HCT116 (cell line): ENCODE measurements around the gene SLC25A10. TPM values are rescaled to one million over a fixed set of nuclear protein-coding genes. Genes with fewer than 3 reads are reported as not detected.

ENCODE experiments used
- ATAC-seq: fragments of 200-7000 bp; cut with Tn5 transposase; 2 replicates; pipeline ENCODE4 v1.9.1; 2020; ENCODE audit warnings: mild to moderate bottlenecking, moderate library complexity
- BruUV-seq: library from RNA; stranded (reverse); fragments of 400-500 nt; replicated peaks from 2 replicates; lab custom pipeline; 2021; lab: Mats Ljungman, UMichigan
- CTCF ChIA-PET: fragments of 300-600 bp; sonication (Branson Sonifier 250); formaldehyde crosslinking; loops from one replicate; lab custom pipeline; 2021; ENCODE audit warnings: antibody characterized with exemption; lab: Charles Lee
- POLR2A ChIA-PET: fragments of 300-600, 350-600 bp; sonication (Branson Sonifier 250); formaldehyde crosslinking; loops from one replicate; lab custom pipeline; 2021; ENCODE audit warnings: antibody characterized with exemption; lab: Charles Lee
- RAD21 ChIA-PET, 2 experiments: fragments of 300-600 bp; sonication (Branson Sonifier 250); formaldehyde crosslinking; loops; one replicate each; lab custom pipeline; 2023; ENCODE audit warnings: low total read pairs in 2 of 2; ENCODE audit not compliant: uncharacterized antibody in 2 of 2, unreplicated experiment in 2 of 2, low non-redundant PET in 1 of 2; lab: Charles Lee
- DNase-seq: peaks from one replicate; pipeline ENCODE4 v3.0.0-alpha.2; 2010; ENCODE audit warnings: low read depth, low spot score
- H2AFZ ChIP-seq: fragments of 200-600 bp; shearing (Covaris generic), sonication (generic); 2 replicates; pipeline ENCODE4 v1.6.1; 2017; ENCODE audit warnings: low read depth, mixed run types, mixed read lengths, antibody characterized with exemption, low read length; ENCODE audit not compliant: poor library complexity, severe bottlenecking
- H3K27ac ChIP-seq: 2 replicates; pipeline ENCODE4 v1.5.1; 2012; ENCODE audit warnings: low read depth, low read length
- H3K27me3 ChIP-seq: fragments of 200-600 bp; sonication (generic); 2 replicates; pipeline ENCODE4 v1.6.1; 2016; ENCODE audit warnings: mixed run types, low read length, mixed read lengths; ENCODE audit not compliant: insufficient read depth
- H3K36me3 ChIP-seq, 2 experiments: fragments of 200-500 bp in 1 of 2; fragments of 200-600 bp in 1 of 2; sonication (Bioruptor generic) in 1 of 2; sonication (generic) in 1 of 2; 2 replicates each; pipeline versions ENCODE4 v1.5.1 to v1.6.1; 2014 to 2016; ENCODE audit warnings: low read length in 2 of 2, inconsistent platforms in 1 of 2, mixed read lengths in 1 of 2, mixed run types in 1 of 2; ENCODE audit not compliant: insufficient read depth in 2 of 2, control insufficient read depth in 1 of 2
- H3K4me1 ChIP-seq, 2 experiments: fragments of 200-600 bp in 1 of 2; sonication (generic) in 1 of 2; 2 replicates each; pipeline versions ENCODE4 v1.5.1 to v1.6.1; 2012 to 2017; ENCODE audit warnings: low read length in 2 of 2, inconsistent platforms in 1 of 2, mild to moderate bottlenecking in 1 of 2, mixed read lengths in 1 of 2, mixed run types in 1 of 2, moderate library complexity in 1 of 2; ENCODE audit not compliant: insufficient read depth in 2 of 2, control insufficient read depth in 1 of 2
- H3K4me2 ChIP-seq: fragments of 200-600 bp; sonication (generic); 2 replicates; pipeline ENCODE4 v1.6.1; 2017; ENCODE audit warnings: mixed run types, low read length, mixed read lengths
- H3K4me3 ChIP-seq, 2 experiments: fragments of 200-600 bp in 1 of 2; sonication (generic) in 1 of 2; replicated peaks in 1 of 2; 2 replicates each; pipeline ENCODE4 v1.5.1; 2011 to 2016; ENCODE audit warnings: low read length in 2 of 2, control low read depth in 1 of 2, low read depth in 1 of 2, mild to moderate bottlenecking in 1 of 2, mixed read lengths in 1 of 2, mixed run types in 1 of 2
- H3K79me2 ChIP-seq: fragments of 200-600 bp; sonication (generic); 2 replicates; pipeline ENCODE4 v1.6.1; 2017; ENCODE audit warnings: mild to moderate bottlenecking, mixed run types, low read length, moderate library complexity, mixed read lengths; ENCODE audit not compliant: insufficient read depth
- H3K9ac ChIP-seq: fragments of 200-600 bp; sonication (generic); 2 replicates; pipeline ENCODE4 v1.6.1; 2016; ENCODE audit warnings: low read length, mixed read lengths
- H3K9me2 ChIP-seq: fragments of 200-600 bp; sonication (generic), shearing (Covaris generic); 2 replicates; pipeline ENCODE4 v1.6.1; 2017; ENCODE audit warnings: mixed run types, mild to moderate bottlenecking, moderate library complexity; ENCODE audit not compliant: insufficient read depth
- H3K9me3 ChIP-seq, 2 experiments: fragments of 200-500 bp in 1 of 2; fragments of 200-600 bp in 1 of 2; sonication (Bioruptor generic) in 1 of 2; sonication (generic) in 1 of 2; 2 replicates each; pipeline ENCODE4 v1.6.1; 2014 to 2017; ENCODE audit warnings: low read length in 2 of 2, mixed read lengths in 2 of 2, inconsistent platforms in 1 of 2, low read depth in 1 of 2, mild to moderate bottlenecking in 1 of 2, mixed run types in 1 of 2, moderate library complexity in 1 of 2; ENCODE audit not compliant: control insufficient read depth in 1 of 2, insufficient read depth in 1 of 2
- H4K20me1 ChIP-seq: fragments of 200-600 bp; sonication (generic), shearing (Covaris generic); 2 replicates; pipeline ENCODE4 v1.6.1; 2017; ENCODE audit warnings: mixed run types, mild to moderate bottlenecking, moderate library complexity; ENCODE audit not compliant: insufficient read depth
- EGR1 ChIP-seq: IDR thresholded peaks from 2 replicates; pipeline ENCODE4 v1.6.1; 2012; ENCODE audit warnings: low read depth
- ELF1 ChIP-seq: IDR thresholded peaks from 2 replicates; pipeline ENCODE4 v1.6.1; 2012; ENCODE audit warnings: low read depth, borderline replicate concordance
- JUND ChIP-seq: IDR thresholded peaks from 2 replicates; pipeline ENCODE4 v1.6.1; 2012
- RAD21 ChIP-seq: IDR thresholded peaks from 2 replicates; pipeline ENCODE4 v1.6.1; 2012; ENCODE audit warnings: low read depth, mild to moderate bottlenecking
- SIN3A ChIP-seq: IDR thresholded peaks from 2 replicates; pipeline ENCODE4 v1.6.1; 2012; ENCODE audit warnings: low read depth
- SRF ChIP-seq: IDR thresholded peaks from 2 replicates; pipeline ENCODE4 v1.6.1; 2012; ENCODE audit warnings: low read depth
- ZBTB33 ChIP-seq: IDR thresholded peaks from 2 replicates; pipeline ENCODE4 v1.6.1; 2011; ENCODE audit warnings: mild to moderate bottlenecking, low read length, moderate library complexity; ENCODE audit not compliant: insufficient replicate concordance; ENCODE audit errors: extremely low read depth
- intact Hi-C: fragments of 100-400 bp; cut with micrococcal nuclease; formaldehyde crosslinking; loops from 2 replicates; pipeline ENCODE4 v1.10.0; 2022
- total RNA-seq: library from RNA; stranded (reverse); gene quantifications from one replicate; pipeline ENCODE4 v1.2.1, GENCODE V29; 2021; ENCODE audit not compliant: unreplicated experiment
- TF ChIP-seq, protein P1 (sequence below): IDR thresholded peaks from 2 replicates; pipeline ENCODE4 v1.6.1; 2012

SLC25A10 gene
- total RNA-seq, 1 experiment from 2014 or later, result 70.8 TPM

GRCh38 chr17:81672954-81673353 lies 39.1 kb upstream of the SLC25A10 start:
- DNase-seq (no peak), ATAC-seq (no peak)
- ChIA-PET CTCF (no interaction called here), POLR2A (interaction anchor here (0.7 kb wide), 1 partner anchor 11 kb away, joined by 3 read pairs; the partner anchor contains the start of genes ARL16 and HGS), RAD21 (no interaction called here)
- Histone ChIP-seq H3K36me3 (peaks cover 40 to 59% of the 10 kb centered on the region in 2 experiments), H3K4me2 (no peak overlapping the region), H3K27me3 (no peaks in the 10 kb centered on the region), H3K4me3 (no peak overlapping the region), H3K9me3 (no peaks in the 10 kb centered on the region), H2AFZ (no peak overlapping the region), H3K9ac (no peak overlapping the region), H4K20me1 (peaks cover 3% of the 10 kb centered on the region; the same call in 1 of the 2 replicates), H3K79me2 (peaks cover 48% of the 10 kb centered on the region), H3K4me1 (peaks cover 5% of the 10 kb centered on the region in 2 experiments), H3K27ac (no peak overlapping the region), H3K9me2 (no peaks in the 10 kb centered on the region)
- BruUV-seq, result no TSS peak
- intact Hi-C loops, result no loop called here
- no peak for TF ChIP-seq JUND
- TF ChIP-seq ZBTB33, result no peak
- TF ChIP-seq ELF1, result no peak
- TF ChIP-seq SRF, result no peak
- TF ChIP-seq SIN3A, result no peak
- no peak for TF ChIP-seq EGR1
- TF ChIP-seq, protein P1, sequence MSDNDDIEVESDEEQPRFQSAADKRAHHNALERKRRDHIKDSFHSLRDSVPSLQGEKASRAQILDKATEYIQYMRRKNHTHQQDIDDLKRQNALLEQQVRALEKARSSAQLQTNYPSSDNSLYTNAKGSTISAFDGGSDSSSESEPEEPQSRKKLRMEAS, result no peak
- TF ChIP-seq RAD21, result no peak
